Fibroblast of villous mesenchyme (primary cell): ENCODE results near the gene LSM2. TPM values are rescaled to one million over a fixed set of nuclear protein-coding genes. Genes with fewer than 3 reads are reported as not detected.
A peak's percentile ranks its signal among the peaks of the same experiment; 100 is the strongest.
"Not testable (repeated sequence)": the region's sequence is repeated elsewhere in the genome, so short reads cannot be mapped to it uniquely, and the experiment has no call there.

Experiments used
- DNase-seq: peaks from one replicate; pipeline ENCODE4 v3.0.0-alpha.2; 2010; ENCODE audit warnings: low read depth
- H3K4me3 ChIP-seq: 2 replicates; pipeline ENCODE4 v1.5.1; 2011; ENCODE audit warnings: low read depth, mild to moderate bottlenecking, low read length
- total RNA-seq: library from RNA; depleted of rRNA; stranded (reverse); fragments of >200 nt; gene quantifications from 2 replicates; pipeline ENCODE4 v1.2.3, GENCODE V29; 2012
- TF ChIP-seq, protein P1 (sequence below): IDR thresholded peaks from 2 replicates; pipeline ENCODE4 v1.5.1; 2012; ENCODE audit warnings: low read depth, mild to moderate bottlenecking, low read length; ENCODE audit not compliant: insufficient read depth

Gene LSM2
- total RNA-seq, result 21.6 and 23.7 TPM in 2 replicates

DNA sequence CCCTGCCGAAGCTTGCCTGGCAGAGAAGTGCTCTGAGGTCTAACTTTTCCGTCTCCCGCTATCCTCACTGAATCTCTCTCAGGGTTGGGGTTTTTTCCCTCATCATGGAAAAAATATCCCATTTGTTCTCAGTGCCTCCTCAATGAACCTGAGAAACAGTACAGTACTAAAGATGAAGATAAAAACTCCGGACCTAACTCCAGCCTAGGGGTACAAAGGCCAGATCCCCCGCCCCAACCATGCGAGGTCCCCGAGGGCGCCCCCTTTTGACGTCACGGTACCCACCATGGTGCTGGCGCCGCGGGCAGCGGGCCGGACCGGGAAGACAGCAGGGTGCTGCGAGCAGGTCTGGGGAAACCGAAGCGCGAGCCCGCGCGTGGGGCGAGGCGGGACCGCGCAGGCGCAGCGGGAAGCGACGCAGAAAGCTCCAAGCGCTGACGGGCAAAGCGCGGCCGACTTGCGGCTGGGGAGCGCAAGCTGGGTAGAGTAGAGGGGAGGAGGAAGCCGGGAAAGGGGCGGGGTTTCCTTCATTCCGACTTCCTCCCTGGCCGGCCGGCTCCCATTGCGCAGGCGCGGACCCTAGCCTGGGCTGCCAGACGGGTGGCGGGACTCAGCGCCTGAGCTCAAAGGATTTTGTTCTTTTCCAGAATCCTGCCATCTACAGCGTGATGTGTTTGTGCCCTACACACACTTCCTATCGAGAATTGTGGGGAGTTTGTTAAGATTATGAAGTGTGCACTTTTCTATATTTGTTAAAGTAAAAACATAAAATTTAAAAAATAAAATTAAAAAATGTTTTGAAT, at the start of gene LSM2:
TSS of gene LSM2 (minus strand) at position 497 of the 803 bp plus-strand sequence. CDS start at position 288, 209 bp downstream.
- H3K4me3 ChIP-seq, result peak within 1 kb of the TSS; percentile 84
- DNase-seq, result peak; percentile 98
- TF ChIP-seq, protein P1, sequence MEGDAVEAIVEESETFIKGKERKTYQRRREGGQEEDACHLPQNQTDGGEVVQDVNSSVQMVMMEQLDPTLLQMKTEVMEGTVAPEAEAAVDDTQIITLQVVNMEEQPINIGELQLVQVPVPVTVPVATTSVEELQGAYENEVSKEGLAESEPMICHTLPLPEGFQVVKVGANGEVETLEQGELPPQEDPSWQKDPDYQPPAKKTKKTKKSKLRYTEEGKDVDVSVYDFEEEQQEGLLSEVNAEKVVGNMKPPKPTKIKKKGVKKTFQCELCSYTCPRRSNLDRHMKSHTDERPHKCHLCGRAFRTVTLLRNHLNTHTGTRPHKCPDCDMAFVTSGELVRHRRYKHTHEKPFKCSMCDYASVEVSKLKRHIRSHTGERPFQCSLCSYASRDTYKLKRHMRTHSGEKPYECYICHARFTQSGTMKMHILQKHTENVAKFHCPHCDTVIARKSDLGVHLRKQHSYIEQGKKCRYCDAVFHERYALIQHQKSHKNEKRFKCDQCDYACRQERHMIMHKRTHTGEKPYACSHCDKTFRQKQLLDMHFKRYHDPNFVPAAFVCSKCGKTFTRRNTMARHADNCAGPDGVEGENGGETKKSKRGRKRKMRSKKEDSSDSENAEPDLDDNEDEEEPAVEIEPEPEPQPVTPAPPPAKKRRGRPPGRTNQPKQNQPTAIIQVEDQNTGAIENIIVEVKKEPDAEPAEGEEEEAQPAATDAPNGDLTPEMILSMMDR, result peak; percentile 16

DNA sequence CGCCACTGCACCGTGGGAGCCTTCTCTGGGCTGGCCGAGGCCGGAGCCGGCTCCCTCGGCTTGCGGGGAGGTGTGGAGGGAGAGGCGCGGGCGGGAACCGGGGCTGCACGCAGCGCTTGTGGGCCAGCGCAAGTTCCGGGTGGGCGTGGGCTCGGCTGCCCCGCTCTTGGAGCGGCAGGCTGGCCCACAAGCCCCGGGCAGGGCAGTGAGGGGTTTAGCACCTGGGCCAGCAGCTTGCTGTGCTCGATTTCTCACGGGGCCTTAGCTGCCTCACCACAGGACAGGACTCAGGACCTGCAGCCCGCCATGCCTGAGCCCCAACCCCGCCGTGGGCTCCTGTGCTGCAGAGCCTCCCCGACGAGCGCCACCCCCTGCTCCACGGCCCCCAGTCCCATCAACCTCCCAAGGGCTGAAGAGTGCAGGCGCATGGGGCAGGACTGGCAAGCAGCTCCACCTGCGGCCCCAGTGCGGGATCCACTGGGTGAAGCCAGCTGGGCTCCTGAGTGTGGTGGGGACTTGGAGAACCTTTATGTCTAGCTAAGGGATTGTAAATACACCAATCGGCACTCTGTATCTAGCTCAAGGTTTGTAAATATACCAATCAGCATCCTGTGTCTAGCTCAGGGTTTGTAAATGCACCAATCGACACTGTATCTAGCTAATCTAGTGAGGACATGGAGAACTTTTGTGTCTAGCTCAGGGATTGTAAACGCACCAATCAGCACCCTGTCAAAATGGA, 45.4 kb upstream of the LSM2 start:
- DNase-seq, H3K4me3 ChIP-seq: not testable (repeated sequence)

DNA sequence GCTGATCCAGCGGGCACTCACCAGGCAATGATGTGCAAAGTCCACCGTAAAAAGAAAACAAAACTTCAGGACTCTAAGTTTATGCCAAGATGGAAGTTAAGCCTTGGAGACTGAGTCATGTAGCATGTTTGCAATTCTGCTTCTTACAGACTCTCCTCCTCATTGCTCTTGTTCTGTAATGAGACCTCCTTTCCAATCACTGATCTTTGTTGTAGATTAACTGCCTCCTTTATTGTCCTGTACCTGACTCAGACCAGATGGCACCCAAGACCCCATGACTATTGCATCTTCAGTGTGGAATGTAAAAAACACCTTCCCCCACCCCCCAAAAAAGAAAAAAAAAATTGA, 44.7 kb upstream of the LSM2 start:
- no peak overlapping the region for H3K4me3 ChIP-seq
- TF ChIP-seq, protein P1, result no peak
- DNase-seq, result peak; percentile 15

DNA sequence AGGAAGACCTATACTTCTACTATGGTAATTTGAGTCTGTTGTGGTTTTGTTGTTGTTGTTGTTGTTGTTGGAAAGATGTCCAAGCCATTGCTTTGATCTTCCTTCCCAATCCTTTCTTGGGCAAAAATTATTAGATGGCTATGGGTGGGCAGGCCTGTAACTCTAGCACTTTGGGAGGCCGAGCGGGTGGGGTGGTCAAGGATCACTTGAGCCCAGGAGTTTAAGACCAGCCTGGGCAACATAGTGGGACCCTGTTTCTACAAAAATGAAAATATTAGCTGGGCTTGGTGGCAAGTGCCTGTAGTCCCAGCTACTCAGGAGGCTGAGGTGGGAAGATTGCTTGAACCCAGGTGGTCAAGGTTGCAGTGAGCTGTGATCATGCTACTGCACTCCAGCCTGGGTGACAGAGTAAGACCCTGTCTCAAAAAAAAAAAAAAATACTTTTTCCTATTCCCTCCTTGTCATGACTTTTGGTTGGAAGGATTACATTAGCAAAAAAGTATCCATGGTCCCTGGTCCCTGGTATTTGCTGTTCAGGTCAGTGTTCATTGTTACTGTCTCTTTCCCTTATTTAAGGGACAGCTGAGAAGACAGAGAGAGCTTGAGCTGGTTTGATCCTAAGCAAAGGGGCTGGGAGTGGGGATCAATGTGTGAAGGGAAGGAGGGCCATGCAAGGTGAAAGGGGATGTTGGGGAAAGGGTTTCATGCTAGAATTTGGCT, 44.2 kb upstream of the LSM2 start:
- TF ChIP-seq, protein P1, result no peak
- no peak overlapping the region for H3K4me3 ChIP-seq
- DNase-seq, result no peak

DNA sequence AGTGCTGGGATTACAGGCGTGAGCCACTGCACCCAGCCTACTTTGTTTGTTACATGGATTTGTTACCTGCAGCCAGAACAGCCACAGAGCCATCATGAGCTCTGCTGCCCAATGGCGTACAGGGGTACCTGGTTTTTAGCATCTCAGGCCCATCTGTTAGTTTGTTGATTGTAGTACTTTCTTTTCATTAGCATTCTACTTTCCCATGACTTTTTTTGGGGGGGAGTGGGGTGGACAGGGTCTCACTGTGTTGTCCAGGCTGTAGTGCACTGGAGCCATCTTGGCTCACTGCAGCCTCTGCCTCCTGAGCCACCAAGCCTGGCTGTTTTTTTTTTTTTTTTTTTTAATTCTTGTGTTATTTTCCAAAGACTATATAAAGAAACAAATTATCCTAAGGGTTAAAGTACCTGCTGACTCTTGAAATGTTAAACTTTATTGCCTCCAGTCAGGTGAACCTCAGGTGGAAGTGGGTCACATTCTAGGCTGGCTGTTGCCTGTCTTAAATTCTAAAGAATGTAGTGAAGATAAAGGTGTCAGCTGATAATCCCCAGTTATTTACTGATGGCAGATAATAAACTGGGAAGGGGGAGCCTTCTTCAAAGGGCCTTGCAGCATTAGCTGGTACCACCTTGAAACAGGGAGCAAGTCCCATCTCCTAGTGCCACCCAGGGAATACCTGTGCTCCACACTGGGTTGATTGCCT, 40.7 kb upstream of the LSM2 start:
- TF ChIP-seq, protein P1, result no peak
- no peak for DNase-seq
- no peak overlapping the region for H3K4me3 ChIP-seq

DNA sequence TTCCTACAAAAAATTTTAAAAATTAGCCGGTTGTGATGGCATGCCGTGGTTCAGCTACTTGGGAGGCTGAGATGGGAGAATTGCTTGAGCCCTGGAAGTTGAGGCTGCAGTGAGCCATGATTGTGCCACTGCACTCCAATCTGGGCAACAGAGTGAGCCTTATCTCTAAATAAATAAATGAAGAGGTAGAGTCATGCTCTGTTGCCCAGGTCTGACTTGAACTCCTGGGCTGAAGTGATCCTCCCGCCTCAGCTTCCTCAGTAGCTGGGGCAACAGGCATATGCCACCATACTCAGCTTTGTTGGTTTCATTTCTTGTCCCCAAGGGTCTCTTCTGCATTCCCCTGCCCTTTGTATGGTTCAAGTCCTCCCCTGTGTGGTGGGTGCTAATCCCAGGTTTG, 37.7 kb upstream of the LSM2 start:
- no peak overlapping the region for H3K4me3 ChIP-seq
- no peak for DNase-seq

More for the DNA sequence above, 37.7 kb upstream of the LSM2 start:
- TF ChIP-seq, protein P1, result no peak
